ENCODE measurements around the gene KLHL29. TPM values are rescaled to one million over a fixed set of nuclear protein-coding genes. Genes with fewer than 3 reads are reported as not detected.
A peak's percentile ranks its signal among the peaks of the same experiment; 100 is the strongest.

KLHL29 gene
- total RNA-seq, 1 donor from 2014 or later, result 0.65 TPM

GRCh38 chr2:23635442-23636340 is 250.7 kb downstream of the KLHL29 start:
- intact Hi-C loops (cut with DNase I), result no loop called here
- DNase-seq, result peak; percentile 26
- ATAC-seq (ENCODE audit: poor library complexity), result no peak

GRCh38 chr2:23636426-23636825 is 251.4 kb downstream of the KLHL29 start:
- intact Hi-C loops (cut with DNase I), result no loop called here

GRCh38 chr2:23637011-23637778 is 252.2 kb downstream of the KLHL29 start:
- ATAC-seq (ENCODE audit: poor library complexity) (peak; percentile 77), DNase-seq (no peak)
- intact Hi-C loops (cut with DNase I), result no loop called here

More at GRCh38 chr2:23636426-23636825, 251.4 kb downstream of the KLHL29 start:
- ATAC-seq (ENCODE audit: poor library complexity) (peak; percentile 65), DNase-seq (peak; percentile 67)

- no peak for DNase-seq
- no peak for ATAC-seq (ENCODE audit: poor library complexity)
- intact Hi-C loops (cut with DNase I), result no loop called here
Measured at GRCh38 chr2:23639406-23639982, 254.5 kb downstream of the KLHL29 start.

GRCh38 chr2:23640711-23641110 is 255.7 kb downstream of the KLHL29 start:
- intact Hi-C loops (cut with DNase I), result no loop called here
- no peak for ATAC-seq (ENCODE audit: poor library complexity)
- no peak for DNase-seq

GRCh38 chr2:23642516-23642915 is 257.5 kb downstream of the KLHL29 start:
- intact Hi-C loops (cut with DNase I), result no loop called here
- ATAC-seq (ENCODE audit: poor library complexity) (no peak), DNase-seq (no peak)

GRCh38 chr2:23645230-23645808 is 260.3 kb downstream of the KLHL29 start:
- DNase-seq (no peak), ATAC-seq (ENCODE audit: poor library complexity) (no peak)
- intact Hi-C loops (cut with DNase I), result no loop called here

GRCh38 chr2:23647563-23647962 is 262.6 kb downstream of the KLHL29 start:
- intact Hi-C loops (cut with DNase I), result no loop called here
- DNase-seq (no peak), ATAC-seq (ENCODE audit: poor library complexity) (no peak)

GRCh38 chr2:23649303-23649702 is 264.3 kb downstream of the KLHL29 start:
- no peak for DNase-seq
- no peak for ATAC-seq (ENCODE audit: poor library complexity)
- intact Hi-C loops (cut with DNase I), result no loop called here

GRCh38 chr2:23649819-23650218 is 264.8 kb downstream of the KLHL29 start:
- intact Hi-C loops (cut with DNase I), result no loop called here
- peak; percentile 63 for ATAC-seq (ENCODE audit: poor library complexity)
- DNase-seq, result no peak

GRCh38 chr2:23651187-23652080 is 266.5 kb downstream of the KLHL29 start:
- DNase-seq (no peak), ATAC-seq (ENCODE audit: poor library complexity) (no peak)
- intact Hi-C loops (cut with DNase I), result no loop called here

GRCh38 chr2:23653326-23653725 is 268.3 kb downstream of the KLHL29 start:
- intact Hi-C loops (cut with DNase I), result no loop called here
- DNase-seq (no peak), ATAC-seq (ENCODE audit: poor library complexity) (no peak)

- DNase-seq, result no peak
- ATAC-seq (ENCODE audit: poor library complexity), result no peak
Measured at GRCh38 chr2:23654756-23655155, 269.8 kb downstream of the KLHL29 start.

GRCh38 chr2:23655934-23656596 is 271.1 kb downstream of the KLHL29 start:
- no peak for DNase-seq
- intact Hi-C loops (cut with DNase I), result no loop called here
- ATAC-seq (ENCODE audit: poor library complexity), result no peak

More at GRCh38 chr2:23654756-23655155, 269.8 kb downstream of the KLHL29 start:
- intact Hi-C loops (cut with DNase I), result no loop called here

GRCh38 chr2:23656597-23656973 is 271.6 kb downstream of the KLHL29 start:
- ATAC-seq (ENCODE audit: poor library complexity) (no peak), DNase-seq (no peak)
- intact Hi-C loops (cut with DNase I), result no loop called here

GRCh38 chr2:23657371-23657770 is 272.4 kb downstream of the KLHL29 start:
- ATAC-seq (ENCODE audit: poor library complexity) (no peak), DNase-seq (no peak)
- intact Hi-C loops (cut with DNase I), result no loop called here

- intact Hi-C loops (cut with DNase I), result no loop called here
- DNase-seq (no peak), ATAC-seq (ENCODE audit: poor library complexity) (no peak)
Measured at GRCh38 chr2:23657934-23658333, 273.0 kb downstream of the KLHL29 start.

- no peak for DNase-seq
- intact Hi-C loops (cut with DNase I), result no loop called here
- ATAC-seq (ENCODE audit: poor library complexity), result peak; percentile 30
Measured at GRCh38 chr2:23658466-23658942, 273.5 kb downstream of the KLHL29 start.

All from Right ventricle myocardium superior (tissue), 1 donor.